Coronary artery (tissue), 2 donors: ENCODE results near the gene PRDM8.
A peak's percentile ranks its signal among the peaks of the same experiment; 100 is the strongest.

Experiments
- DNase-seq: peaks from one replicate; pipeline ENCODE4 v3.0.0-alpha.2; 2017; ENCODE audit warnings: low spot score
- H3K27ac ChIP-seq, 2 donors: fragments of 200-600 bp; sonication (generic); one replicate each; pipeline ENCODE4 v1.5.1; 2016 to 2019
- H3K4me3 ChIP-seq: fragments of 200-600 bp; sonication (generic); 2 replicates; pipeline ENCODE4 v1.5.1; 2016; ENCODE audit warnings: mild to moderate bottlenecking, moderate library complexity
- CTCF ChIP-seq: fragments of 200-600 bp; sonication (generic); IDR thresholded peaks from one replicate; pipeline ENCODE4 v1.5.1; 2019; ENCODE audit warnings: antibody characterized with exemption

PRDM8 gene

DNA sequence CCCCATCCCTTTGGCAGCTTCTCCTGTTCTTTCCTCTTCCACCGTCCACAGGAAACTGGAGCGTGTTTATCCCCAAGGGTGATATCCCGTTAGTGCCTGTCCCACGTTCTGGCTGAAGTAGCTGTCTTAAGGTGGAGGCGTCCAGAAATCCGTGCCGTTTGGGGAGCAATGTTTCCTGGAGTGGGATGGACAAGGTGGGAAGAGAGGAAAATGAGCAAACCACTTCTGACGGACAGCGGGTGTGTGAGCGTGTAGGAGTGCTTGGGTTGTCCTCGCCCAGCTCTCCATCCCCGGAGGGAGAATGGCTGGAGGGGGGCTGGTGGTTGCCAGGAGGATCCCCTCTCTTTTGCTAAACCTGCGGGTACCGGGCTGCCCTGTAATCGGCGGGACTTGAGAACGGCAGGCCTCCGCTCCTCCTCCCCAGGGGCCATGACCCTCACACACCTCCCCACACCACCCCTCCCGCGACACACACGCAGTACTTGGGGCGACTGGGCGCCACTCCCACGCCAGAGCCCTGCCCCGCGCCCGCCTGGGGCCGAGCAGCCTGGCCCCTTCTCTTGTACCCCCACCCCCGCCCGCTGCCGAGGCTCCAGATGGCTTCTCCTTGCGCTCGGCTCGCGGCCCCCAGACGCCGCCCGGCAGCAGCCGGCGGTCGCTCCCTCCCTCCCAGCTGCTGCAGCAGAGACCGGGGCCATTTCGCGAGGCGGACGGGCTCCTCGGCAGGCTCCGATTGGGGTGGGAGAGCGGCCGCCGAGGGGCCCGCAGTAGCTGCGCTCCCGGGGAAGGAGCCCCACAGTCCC is 13.9 kb upstream of the PRDM8 start:
- peak overlapping the region; percentile 88 for H3K4me3 ChIP-seq
- peak overlapping the region; percentile 50 to 78 for H3K27ac ChIP-seq
- TF ChIP-seq CTCF = no peak
- DNase-seq = no peak

GRCh38 chr4:80184053-80184824 is 13.1 kb upstream of the PRDM8 start:
- peak; percentile 98 for TF ChIP-seq CTCF
- peak; percentile 86 for DNase-seq
- H3K4me3 ChIP-seq = peak overlapping the region; percentile 88
- peak overlapping the region; percentile 50 to 78 for H3K27ac ChIP-seq

GRCh38 chr4:80184825-80185756 is 12.2 kb upstream of the PRDM8 start:
- TF ChIP-seq CTCF = no peak
- Histone ChIP-seq H3K27ac (peak overlapping the region in 1 of 2 donors; percentile 78), H3K4me3 (peak overlapping the region; percentile 88)
- no peak for DNase-seq

DNA sequence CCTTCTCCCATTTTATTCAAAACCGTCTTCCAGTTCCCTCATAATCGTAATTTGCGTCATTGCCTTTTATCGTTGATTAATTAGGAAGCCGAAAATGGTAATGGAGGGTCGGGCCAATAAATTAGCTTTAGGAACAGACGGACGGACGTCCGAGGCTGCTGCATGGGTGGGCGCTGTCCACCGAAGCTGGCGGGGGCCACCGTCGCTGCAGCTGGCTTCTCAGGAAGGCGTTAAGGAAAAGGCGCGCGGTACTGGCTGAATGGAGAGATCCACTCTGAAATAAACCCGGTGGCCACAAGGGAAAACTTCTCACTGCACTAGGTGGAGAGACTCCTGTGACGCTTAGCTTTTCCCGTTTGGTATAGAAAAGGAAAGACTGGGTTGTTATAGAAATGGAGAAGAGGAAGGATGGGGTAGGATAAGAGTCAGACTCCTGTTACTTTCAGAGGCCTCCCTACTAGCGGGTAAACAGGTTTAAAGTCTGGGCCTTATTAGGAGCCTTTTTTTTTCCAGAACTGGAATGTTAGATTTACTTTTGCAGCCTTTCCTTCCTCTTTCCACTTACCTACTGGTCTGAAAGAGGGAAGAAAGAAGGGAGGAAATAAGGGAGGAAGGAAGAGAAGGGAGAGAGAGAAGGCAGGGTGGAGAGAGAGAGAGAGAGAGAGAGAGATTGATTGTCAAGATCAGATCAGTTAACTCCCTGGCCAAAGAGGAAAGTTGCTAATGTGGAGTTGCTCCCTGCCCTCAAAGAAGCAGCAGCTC is 11.3 kb upstream of the PRDM8 start:
- H3K27ac ChIP-seq = no peak overlapping the region
- no peak for TF ChIP-seq CTCF
- H3K4me3 ChIP-seq = peak overlapping the region; percentile 88
- no peak for DNase-seq

- no peak overlapping the region for H3K4me3 ChIP-seq
- no peak for DNase-seq
These were observed 10.6 kb upstream of the PRDM8 start for GRCh38 chr4:80186676-80187075.

More at GRCh38 chr4:80186676-80187075, 10.6 kb upstream of the PRDM8 start:
- H3K27ac ChIP-seq = no peak overlapping the region
- TF ChIP-seq CTCF = no peak
